GM12878 (cell line): Measurements from ENCODE around the gene UBASH3A. TPM values are rescaled to one million over a fixed set of nuclear protein-coding genes. Genes with fewer than 3 reads are reported as not detected.
A peak's percentile ranks its signal among the peaks of the same experiment; 100 is the strongest.

Experiments used
- ATAC-seq: fragments of 200-7000 bp; cut with Tn5 transposase; 3 replicates; pipeline ENCODE4 v1.9.1; 2020; ENCODE audit warnings: mild to moderate bottlenecking, moderate library complexity
- BruUV-seq: library from RNA; stranded (reverse); fragments of 400-500 nt; replicated peaks from 2 replicates; lab custom pipeline; 2021; lab: Mats Ljungman, UMichigan
- CTCF ChIA-PET: fragments of 300-600 bp; sonication (Branson Sonifier 250); formaldehyde crosslinking; extraction: SDS; loops from one replicate; lab custom pipeline; 2021; ENCODE audit warnings: inconsistent platforms; lab: Yijun Ruan, JAX
- POLR2A ChIA-PET: fragments of 350-600 bp; formaldehyde crosslinking; extraction: SDS; loops from one replicate; lab custom pipeline; 2021; ENCODE audit warnings: inconsistent platforms; lab: Charles Lee
- RAD21 ChIA-PET: fragments of 300-600 bp; sonication (Branson Sonifier 250); formaldehyde crosslinking; loops from one replicate; lab custom pipeline; 2023; ENCODE audit warnings: antibody characterized with exemption; ENCODE audit not compliant: unreplicated experiment; lab: Charles Lee
- SMC1A ChIA-PET: fragments of 300-600 bp; sonication (Branson Sonifier 250); formaldehyde crosslinking; loops from one replicate; lab custom pipeline; 2023; ENCODE audit not compliant: unreplicated experiment, uncharacterized antibody; lab: Charles Lee
- DNase-seq: peaks from one replicate; pipeline ENCODE4 v3.0.0-alpha.2; 2011; ENCODE audit warnings: low read depth, low spot score
- FAIRE-seq: peaks from 3 replicates; lab custom pipeline; 2011; peaks lifted over from hg19 to GRCh38; lab: Jason Lieb, UNC
- H2AFZ ChIP-seq: 2 replicates; pipeline ENCODE4 v1.6.0; 2011; ENCODE audit warnings: low read depth, low read length, control low read depth; ENCODE audit not compliant: control insufficient read depth
- H3K27ac ChIP-seq: 2 replicates; pipeline ENCODE4 v1.5.1; 2011; ENCODE audit warnings: control low read depth; ENCODE audit not compliant: control insufficient read depth, insufficient read depth
- H3K27me3 ChIP-seq, 2 experiments: replicated peaks in 1 of 2; 2 replicates each; pipeline versions ENCODE4 v1.6.0 to v1.6.1; 2011; ENCODE audit warnings: low read length in 1 of 2; ENCODE audit not compliant: control insufficient read depth in 2 of 2, insufficient read depth in 2 of 2
- H3K36me3 ChIP-seq, 2 experiments: 2 replicates each; pipeline ENCODE4 v1.5.1; 2011; ENCODE audit warnings: low read length in 1 of 2; ENCODE audit not compliant: control insufficient read depth in 2 of 2, insufficient read depth in 2 of 2
- H3K4me1 ChIP-seq: 2 replicates; pipeline ENCODE4 v1.6.1; 2011; ENCODE audit warnings: mild to moderate bottlenecking, low read length, moderate library complexity, mixed read lengths; ENCODE audit not compliant: control insufficient read depth, insufficient read depth
- H3K4me2 ChIP-seq: 2 replicates; pipeline ENCODE4 v1.6.0; 2011; ENCODE audit warnings: control low read depth; ENCODE audit not compliant: control insufficient read depth, insufficient read depth
- H3K4me3 ChIP-seq: fragments of 200-600 bp; sonication (generic); 2 replicates; pipeline ENCODE4 v1.5.1; 2016
- H3K79me2 ChIP-seq: 2 replicates; pipeline ENCODE4 v1.6.0; 2011; ENCODE audit warnings: low read length; ENCODE audit not compliant: control insufficient read depth, insufficient read depth
- H3K9ac ChIP-seq: 2 replicates; pipeline ENCODE4 v1.8.0; 2011; ENCODE audit warnings: low read length, control low read depth, mixed read lengths; ENCODE audit not compliant: control insufficient read depth, insufficient read depth
- H3K9me3 ChIP-seq: replicated peaks from 3 replicates; pipeline ENCODE4 v1.5.1; 2011; ENCODE audit warnings: mild to moderate bottlenecking, low read length; ENCODE audit not compliant: control insufficient read depth, insufficient read depth
- H4K20me1 ChIP-seq: 2 replicates; pipeline ENCODE4 v1.6.0; 2011; ENCODE audit not compliant: control insufficient read depth, insufficient read depth
- ATF3 ChIP-seq: IDR thresholded peaks from 2 replicates; pipeline ENCODE4 v1.6.1; 2011; ENCODE audit warnings: low read depth, mild to moderate bottlenecking, low read length, moderate library complexity, borderline replicate concordance; ENCODE audit errors: extremely low read depth
- E4F1 ChIP-seq: fragments of 450-650 bp; IDR thresholded peaks from 2 replicates; pipeline ENCODE4 v1.6.1; 2018; ENCODE audit warnings: borderline replicate concordance, mild to moderate bottlenecking; ENCODE audit not compliant: partially characterized antibody
- MEF2B ChIP-seq: fragments of 450-650 bp; IDR thresholded peaks from 2 replicates; pipeline ENCODE4 v1.6.1; 2018; ENCODE audit warnings: mild to moderate bottlenecking, moderate library complexity; ENCODE audit not compliant: partially characterized antibody, poor library complexity, severe bottlenecking
- SMAD1 ChIP-seq: fragments of 450-650 bp; IDR thresholded peaks from 2 replicates; pipeline ENCODE4 v1.6.1; 2018; ENCODE audit warnings: mild to moderate bottlenecking, low read depth; ENCODE audit not compliant: partially characterized antibody
- SREBF1 ChIP-seq: IDR thresholded peaks from 2 replicates; pipeline ENCODE4 v1.6.1; 2012; ENCODE audit warnings: mild to moderate bottlenecking, low read length
- SRF ChIP-seq, 2 experiments: IDR thresholded peaks; 2 replicates each; pipeline ENCODE4 v1.6.1; 2011; ENCODE audit warnings: low read depth in 2 of 2, low read length in 2 of 2, mild to moderate bottlenecking in 1 of 2, moderate library complexity in 1 of 2
- ZNF687 ChIP-seq: fragments of 450-650 bp; IDR thresholded peaks from 2 replicates; pipeline ENCODE4 v1.6.1; 2017; ENCODE audit warnings: mild to moderate bottlenecking, moderate library complexity
- WGBS: methylation state at CpG from one replicate; pipeline ENCODE4 v1.1.6; 2016; ENCODE audit warnings: low lambda C conversion rate; ENCODE audit not compliant: insufficient replicate concordance, insufficient coverage; ENCODE audit errors: missing lambda C conversion rate; 5-methylcytosine and 5-hydroxymethylcytosine counted together
- in situ Hi-C: fragments of 300-500 bp; cut with MboI; formaldehyde crosslinking; loops from 9 replicates; pipeline ENCODE4 v1.14.3; 2018; ENCODE audit warnings: mixed read lengths
- intact Hi-C: fragments of 100-400 bp; cut with micrococcal nuclease; formaldehyde crosslinking; loops from one replicate; pipeline ENCODE4 v1.14.2; 2022; ENCODE audit not compliant: unreplicated experiment
- polyA plus RNA-seq, 11 experiments: library from polyadenylated mRNA; depleted of rRNA in 4 of 11; unstranded in 6 of 11; stranded (reverse) in 5 of 11; fragments of >200 nt; fragmentation: Nextera tagmentation in 4 of 11; fragmentation: Illumina TruSeq in 1 of 11; extraction: Ambion mirVana in 4 of 11; extraction: Trizol in 1 of 11; gene quantifications; 1 replicate in 1 of 11; 2 replicates in 10 of 11; pipeline versions ENCODE4 v1.2.1 to v1.2.3, GENCODE V29; 2011 to 2016; ENCODE audit warnings: inconsistent platforms in 2 of 11, missing spikeins in 2 of 11, low read depth in 1 of 11
- total RNA-seq, 4 experiments: library from RNA; depleted of rRNA in 3 of 4; stranded (reverse); fragments of >200 nt in 3 of 4; fragmentation: Illumina TruSeq in 1 of 4; extraction: Trizol in 1 of 4; gene quantifications; 2 replicates each; pipeline versions ENCODE4 v1.2.1 to v1.2.3, GENCODE V29; 2013 to 2021

Gene UBASH3A
- total and polyA plus RNA-seq, 10 of the 15 experiments (the other 5 are each of a cell fraction or from before 2014, with no cell fraction given), result 0.04 to 0.39 (median 0.23) TPM; not detected in 1

GRCh38 chr21:42475526-42476387, 72.1 kb downstream of the UBASH3A start:
- no TSS peak for BruUV-seq
- in situ Hi-C loops, result no loop called here
- ChIA-PET SMC1A (interaction anchor here (0.8 to 5.2 kb wide), 8 partner anchors 7 to 61 kb away, joined by 3 to 57 read pairs (median 6); no protein-coding TSS in a partner anchor), POLR2A (interaction anchor here (0.6 kb wide), 1 partner anchor 512 kb away, joined by 3 read pairs; no protein-coding TSS in a partner anchor), CTCF (interaction anchor here (0.7 to 6.4 kb wide), 5 partner anchors 11 to 60 kb away, joined by 3 to 71 read pairs (median 5); no protein-coding TSS in a partner anchor)
- WGBS, result 35% methylated on average over 18 of the region's 18 CpGs
- FAIRE-seq, result no peak
- Histone ChIP-seq H3K27ac (no peak overlapping the region), H3K9ac (no peak overlapping the region; the same call in 1 of the 2 replicates), H3K79me2 (no peaks in the 10 kb centered on the region), H3K36me3 (no peaks in the 10 kb centered on the region)
- TF ChIP-seq MEF2B (peak; percentile 92), ATF3 (no peak), SRF (IDR thresholded peaks at IDR 0.05; ENCODE audit: low read depth in 2 of 2, low read length in 2 of 2) (no peak), ZNF687 (peak; percentile 53; the same call in 1 of the 2 replicates), SREBF1 (no peak), E4F1 (no peak), SMAD1 (no peak)
- TF ChIP-seq, all 136 proteins: peak for 2
- RAD21 ChIA-PET, result interaction anchor here (0.6 to 7.1 kb wide), 11 partner anchors 8 to 832 kb away, joined by 3 to 58 read pairs (median 5); partner anchors contain the start of gene SLC37A1
- DNase-seq (no peak), ATAC-seq (peak; percentile 11)
- Histone ChIP-seq H4K20me1 (no peaks in the 10 kb centered on the region), H3K4me2 (peak overlapping the region; percentile 45; the same call in 1 of the 2 replicates), H3K4me3 (no peak overlapping the region), H3K9me3 (no peaks in the 10 kb centered on the region; the same call in 2 of the 3 replicates), H3K4me1 (peaks cover 48% of the 10 kb centered on the region), H3K27me3 (no peaks in the 10 kb centered on the region), H2AFZ (no peak overlapping the region)
- intact Hi-C loops, result no loop called here
